ENCODE data around the gene CDK2AP2. TPM values are rescaled to one million over a fixed set of nuclear protein-coding genes. Genes with fewer than 3 reads are reported as not detected.

Gene CDK2AP2
- total and polyA plus RNA-seq, 2 donors (not counting 3 experiments of a cell fraction or from before 2014, with no cell fraction given), result 81.2 to 143 TPM

DNA sequence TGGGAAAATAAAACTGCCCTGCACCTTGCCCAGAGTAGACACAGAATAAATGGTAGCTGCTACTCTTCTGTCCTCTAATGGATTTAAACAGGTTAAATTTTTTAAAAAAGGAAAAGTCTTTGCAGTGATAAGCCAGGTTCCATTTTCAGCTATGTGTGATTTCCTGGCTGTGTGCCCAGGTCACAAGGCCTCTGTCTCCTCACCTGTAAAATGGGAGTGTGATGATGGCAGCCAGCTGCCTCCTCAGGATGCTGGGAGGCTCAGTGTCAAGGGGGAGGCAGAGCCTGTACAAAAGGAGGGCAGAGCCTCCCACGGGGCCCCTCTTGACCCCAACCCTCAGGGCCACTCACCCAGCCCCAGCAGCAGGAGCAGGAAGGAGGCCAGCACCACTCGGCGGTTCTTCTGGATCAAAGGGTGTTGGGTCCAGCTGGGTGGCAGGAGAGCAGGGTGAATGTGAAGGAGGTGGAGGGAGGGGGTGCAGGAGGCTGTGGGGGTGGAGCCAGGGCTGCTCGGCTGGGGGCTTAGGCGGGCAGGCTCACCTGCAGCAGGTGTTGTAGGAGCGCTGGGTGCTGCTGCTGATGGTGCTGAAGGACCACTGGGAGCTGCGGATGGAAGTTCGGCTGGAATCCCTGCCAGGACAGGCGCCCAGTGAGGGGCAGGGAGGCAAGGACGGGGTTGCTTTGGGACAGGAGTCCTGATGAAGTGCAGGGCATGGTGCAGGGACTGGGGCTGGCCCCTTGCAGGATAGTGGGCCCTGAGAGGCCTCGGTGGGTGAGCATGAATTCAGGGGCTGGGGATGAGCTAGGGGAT is 40.8 kb downstream of the CDK2AP2 start:
- Histone ChIP-seq H3K27ac (ENCODE audit: insufficient read depth, low read depth, low read length) (no peak overlapping the region), H3K79me2 (ENCODE audit: control insufficient read depth, insufficient read depth, low read length) (no peaks in the 10 kb centered on the region), H3K9ac (replicated peaks; ENCODE audit: extremely low read depth, insufficient read depth, low read length) (no peak overlapping the region), H3K36me3 (ENCODE audit: control insufficient read depth in 2 of 2, extremely low read depth in 1 of 2, insufficient read depth in 2 of 2, low read length in 2 of 2) (no peaks in the 10 kb centered on the region), H3K9me1 (replicated peaks; ENCODE audit: control insufficient read depth, extremely low read depth, insufficient read depth, low read length) (no peaks in the 10 kb centered on the region), H2AFZ (ENCODE audit: low read depth, low read length) (no peak overlapping the region), H3K9me3 (replicated peaks; ENCODE audit: control insufficient read depth, insufficient read depth, low read length) (no peaks in the 10 kb centered on the region), H3K4me1 (ENCODE audit: control insufficient read depth, extremely low read depth, insufficient read depth, low read length) (peaks cover 19% of the 10 kb centered on the region), H3K4me2 (ENCODE audit: insufficient read depth, low read length) (no peak overlapping the region), H4K20me1 (replicated peaks; ENCODE audit: control insufficient read depth, extremely low read depth, insufficient read depth, low read length) (no peaks in the 10 kb centered on the region), H3K4me3 (replicated peaks in 1 of 3; ENCODE audit: insufficient read depth in 1 of 3, low read depth in 1 of 3, low read length in 3 of 3) (no peak overlapping the region), H3K27me3 (ENCODE audit: control insufficient read depth in 2 of 2, insufficient read depth in 2 of 2, low read length in 2 of 2) (no peaks in the 10 kb centered on the region)
- DNase-seq (ENCODE audit: low read depth, low spot score) (no peak), FAIRE-seq (no peak)
- dilution Hi-C loops (cut with MboI; ENCODE audit: extremely low pct_ligation_motif_present, low sequenced_read_pairs), result no loop called here
- intact Hi-C loops (cut with micrococcal nuclease), result loop anchor here (5.0 kb wide), 1 partner anchor 95 kb away; no protein-coding TSS in a partner anchor
- no TSS peak for BruUV-seq (replicated peaks)
- TF ChIP-seq EZH2 (IDR thresholded peaks at IDR 0.05; ENCODE audit: borderline replicate concordance, low read depth, low read length, severe bottlenecking), result no peak
- CTCF ChIA-PET, result interaction anchor here (1.6 to 2.6 kb wide), 2 partner anchors 16 to 66 kb away, joined by 4 to 26 read pairs; partner anchors contain the start of genes AIP and PPP1CA
- POLR2A ChIA-PET, result no interaction called here

DNA sequence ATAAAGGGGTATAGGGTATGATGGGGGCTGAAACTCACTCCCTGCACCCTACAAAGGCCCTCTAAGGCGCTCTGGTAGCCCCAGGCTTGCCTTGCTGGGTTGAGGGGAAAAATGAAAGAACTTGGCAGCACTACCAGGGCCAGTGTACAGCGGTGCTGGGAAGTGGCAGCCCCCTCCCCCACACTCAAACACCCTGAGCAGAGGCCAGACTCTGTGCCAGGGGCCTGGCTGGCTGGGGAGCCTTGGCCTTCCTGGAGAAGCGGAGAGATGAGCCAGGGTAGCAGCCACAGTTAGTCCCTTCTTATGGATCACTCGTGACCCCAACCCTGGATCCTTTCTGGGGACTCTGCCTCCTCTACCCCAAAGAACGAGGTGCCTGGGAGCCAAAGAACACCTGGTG is 41.6 kb downstream of the CDK2AP2 start:
- no peak overlapping the region for H2AFZ ChIP-seq (ENCODE audit: low read depth, low read length)
- H3K79me2 ChIP-seq (ENCODE audit: control insufficient read depth, insufficient read depth, low read length), result no peaks in the 10 kb centered on the region
- no peak overlapping the region for H3K9ac ChIP-seq (replicated peaks; ENCODE audit: extremely low read depth, insufficient read depth, low read length)
- H3K4me2 ChIP-seq (ENCODE audit: insufficient read depth, low read length), result no peak overlapping the region
- no peaks in the 10 kb centered on the region for H3K9me3 ChIP-seq (replicated peaks; ENCODE audit: control insufficient read depth, insufficient read depth, low read length)
- BruUV-seq (replicated peaks), result no TSS peak
- H3K4me3 ChIP-seq (replicated peaks in 1 of 3; ENCODE audit: insufficient read depth in 1 of 3, low read depth in 1 of 3, low read length in 3 of 3), result no peak overlapping the region
- dilution Hi-C loops (cut with MboI; ENCODE audit: extremely low pct_ligation_motif_present, low sequenced_read_pairs), result no loop called here
- H3K27ac ChIP-seq (ENCODE audit: insufficient read depth, low read depth, low read length), result no peak overlapping the region
- FAIRE-seq (no peak), DNase-seq (ENCODE audit: low read depth, low spot score) (no peak)
- H4K20me1 ChIP-seq (replicated peaks; ENCODE audit: control insufficient read depth, extremely low read depth, insufficient read depth, low read length), result no peaks in the 10 kb centered on the region
- H3K36me3 ChIP-seq (ENCODE audit: control insufficient read depth in 2 of 2, extremely low read depth in 1 of 2, insufficient read depth in 2 of 2, low read length in 2 of 2), result no peaks in the 10 kb centered on the region
- H3K27me3 ChIP-seq (ENCODE audit: control insufficient read depth in 2 of 2, insufficient read depth in 2 of 2, low read length in 2 of 2), result no peaks in the 10 kb centered on the region
- CTCF ChIA-PET, result no interaction called here
- H3K9me1 ChIP-seq (replicated peaks; ENCODE audit: control insufficient read depth, extremely low read depth, insufficient read depth, low read length), result no peaks in the 10 kb centered on the region
- TF ChIP-seq POLR2A (IDR thresholded peaks at IDR 0.05; ENCODE audit: low read depth, low read length), result no peak
- TF ChIP-seq, protein P1, sequence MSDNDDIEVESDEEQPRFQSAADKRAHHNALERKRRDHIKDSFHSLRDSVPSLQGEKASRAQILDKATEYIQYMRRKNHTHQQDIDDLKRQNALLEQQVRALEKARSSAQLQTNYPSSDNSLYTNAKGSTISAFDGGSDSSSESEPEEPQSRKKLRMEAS (IDR thresholded peaks at IDR 0.05; ENCODE audit: insufficient read depth, insufficient read length), result no peak
- TF ChIP-seq FOS (IDR thresholded peaks at IDR 0.05; ENCODE audit: borderline replicate concordance, insufficient read depth, low read length), result no peak
- TF ChIP-seq MYC (IDR thresholded peaks at IDR 0.05; ENCODE audit: low read depth, low read length), result no peak
- TF ChIP-seq, protein P2, sequence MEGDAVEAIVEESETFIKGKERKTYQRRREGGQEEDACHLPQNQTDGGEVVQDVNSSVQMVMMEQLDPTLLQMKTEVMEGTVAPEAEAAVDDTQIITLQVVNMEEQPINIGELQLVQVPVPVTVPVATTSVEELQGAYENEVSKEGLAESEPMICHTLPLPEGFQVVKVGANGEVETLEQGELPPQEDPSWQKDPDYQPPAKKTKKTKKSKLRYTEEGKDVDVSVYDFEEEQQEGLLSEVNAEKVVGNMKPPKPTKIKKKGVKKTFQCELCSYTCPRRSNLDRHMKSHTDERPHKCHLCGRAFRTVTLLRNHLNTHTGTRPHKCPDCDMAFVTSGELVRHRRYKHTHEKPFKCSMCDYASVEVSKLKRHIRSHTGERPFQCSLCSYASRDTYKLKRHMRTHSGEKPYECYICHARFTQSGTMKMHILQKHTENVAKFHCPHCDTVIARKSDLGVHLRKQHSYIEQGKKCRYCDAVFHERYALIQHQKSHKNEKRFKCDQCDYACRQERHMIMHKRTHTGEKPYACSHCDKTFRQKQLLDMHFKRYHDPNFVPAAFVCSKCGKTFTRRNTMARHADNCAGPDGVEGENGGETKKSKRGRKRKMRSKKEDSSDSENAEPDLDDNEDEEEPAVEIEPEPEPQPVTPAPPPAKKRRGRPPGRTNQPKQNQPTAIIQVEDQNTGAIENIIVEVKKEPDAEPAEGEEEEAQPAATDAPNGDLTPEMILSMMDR (IDR thresholded peaks at IDR 0.05; ENCODE audit: extremely low read depth in 1 of 2, insufficient read depth in 1 of 2, low read depth in 1 of 2, low read length in 2 of 2), result no peak
- TF ChIP-seq EZH2 (IDR thresholded peaks at IDR 0.05; ENCODE audit: borderline replicate concordance, low read depth, low read length, severe bottlenecking), result no peak
- TF ChIP-seq JUN (IDR thresholded peaks at IDR 0.05; ENCODE audit: borderline replicate concordance, insufficient read depth, insufficient read length, low read depth), result no peak
- no peak for TF ChIP-seq GATA2 (IDR thresholded peaks at IDR 0.05; ENCODE audit: insufficient read depth, insufficient read length, low read depth, low read length)
- no peak for TF ChIP-seq POLR2AphosphoS5 (IDR thresholded peaks at IDR 0.05; ENCODE audit: insufficient read depth, low read depth, low read length)
- intact Hi-C loops (cut with micrococcal nuclease), result loop anchor here (5.0 kb wide), 1 partner anchor 96 kb away; no protein-coding TSS in a partner anchor
- H3K4me1 ChIP-seq (ENCODE audit: control insufficient read depth, extremely low read depth, insufficient read depth, low read length), result peaks cover 19% of the 10 kb centered on the region
- POLR2A ChIA-PET, result no interaction called here

Measured in endothelial cell of umbilical vein (primary cell).